GM21529 (cell line): ENCODE results near the gene LSP1.

Experiments
- ATAC-seq: cut with Tn5 transposase; IDR thresholded peaks from one replicate; pipeline ENCODE4 v1.9.1; 2021; ENCODE audit not compliant: unreplicated experiment

LSP1 gene

DNA sequence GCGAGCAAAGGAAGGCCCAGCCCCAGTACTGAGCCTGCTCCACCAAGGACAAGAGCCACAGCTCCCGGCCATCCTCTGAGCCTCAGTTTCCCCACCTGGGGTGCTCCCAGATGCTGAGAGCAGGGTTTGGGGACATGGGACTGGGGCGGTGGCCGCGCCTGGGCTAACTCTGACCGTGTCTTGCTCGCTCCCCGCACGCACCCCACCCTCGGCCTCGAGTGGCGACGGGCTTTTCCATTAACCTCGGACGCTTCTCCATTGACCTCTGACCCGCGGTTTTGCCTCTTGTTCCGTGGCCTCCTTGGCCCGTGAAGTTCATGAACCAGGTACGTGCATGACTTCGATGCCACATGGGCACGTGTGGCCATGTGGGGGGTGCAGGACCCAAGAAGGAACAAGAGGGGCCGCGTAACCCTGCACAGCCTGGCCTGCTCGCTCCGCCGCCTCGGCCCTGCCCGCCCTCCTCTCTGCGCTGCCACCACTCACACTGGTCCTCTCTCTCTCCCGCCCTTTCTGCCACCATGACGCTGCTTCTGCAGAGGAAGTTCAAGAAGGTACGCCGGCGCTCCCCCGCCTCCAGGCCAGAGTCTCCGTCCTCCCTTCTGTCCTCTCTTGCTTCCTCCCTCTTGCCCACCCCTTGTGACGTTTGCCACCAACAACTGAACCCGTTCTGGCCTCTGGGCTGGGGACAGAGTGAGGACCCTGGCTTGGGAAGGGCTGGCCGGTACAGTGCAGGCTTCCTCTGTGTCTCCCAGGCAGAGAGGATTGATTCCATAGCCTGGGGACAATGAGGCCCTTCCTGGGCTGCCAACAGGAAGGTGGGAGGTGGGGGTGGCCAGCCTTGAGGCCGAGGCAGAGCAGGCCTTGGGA is 73.5 kb downstream of the LSP1 start:
- ATAC-seq, result no peak

DNA sequence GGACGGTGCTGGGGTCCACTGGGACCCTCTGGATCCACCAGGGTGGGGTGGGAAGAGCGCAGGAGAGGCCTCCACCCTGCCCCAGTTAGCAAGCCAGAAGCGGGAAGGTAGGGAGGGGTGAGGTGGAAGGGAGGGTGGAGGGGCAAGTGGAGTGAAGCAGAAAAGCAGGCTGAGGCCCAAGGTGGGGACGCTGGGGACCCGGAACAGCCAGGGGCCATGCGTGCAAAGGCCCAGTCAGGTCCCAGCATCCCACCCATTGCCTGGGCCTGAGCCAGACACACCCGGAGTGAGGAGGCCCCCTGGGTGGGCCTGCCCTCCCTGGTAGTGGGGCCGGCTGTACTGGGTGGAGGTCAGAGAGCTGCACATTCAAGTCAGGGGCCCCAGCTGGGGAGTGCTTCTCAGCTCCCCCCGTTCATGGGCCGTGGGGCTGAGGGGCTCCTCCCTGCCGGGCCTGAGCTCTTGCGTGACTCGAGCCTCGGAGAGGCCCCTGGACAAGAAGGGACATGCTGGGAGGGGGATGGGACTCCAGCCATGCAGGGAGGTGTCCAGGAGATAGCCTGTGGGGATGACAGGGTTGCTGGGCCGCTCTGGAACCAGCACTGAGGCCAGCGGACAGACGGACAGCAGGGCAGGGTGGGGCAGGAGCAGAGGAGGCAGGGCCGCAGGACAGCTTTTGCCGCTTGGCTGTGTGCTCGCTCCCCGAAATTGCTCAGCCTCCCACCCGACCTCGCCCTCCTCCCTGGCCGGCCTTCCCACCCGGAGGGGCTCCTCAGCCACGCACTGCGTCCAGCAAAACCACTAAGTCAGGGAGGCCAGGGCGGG is 74.4 kb downstream of the LSP1 start:
- ATAC-seq, result no peak

DNA sequence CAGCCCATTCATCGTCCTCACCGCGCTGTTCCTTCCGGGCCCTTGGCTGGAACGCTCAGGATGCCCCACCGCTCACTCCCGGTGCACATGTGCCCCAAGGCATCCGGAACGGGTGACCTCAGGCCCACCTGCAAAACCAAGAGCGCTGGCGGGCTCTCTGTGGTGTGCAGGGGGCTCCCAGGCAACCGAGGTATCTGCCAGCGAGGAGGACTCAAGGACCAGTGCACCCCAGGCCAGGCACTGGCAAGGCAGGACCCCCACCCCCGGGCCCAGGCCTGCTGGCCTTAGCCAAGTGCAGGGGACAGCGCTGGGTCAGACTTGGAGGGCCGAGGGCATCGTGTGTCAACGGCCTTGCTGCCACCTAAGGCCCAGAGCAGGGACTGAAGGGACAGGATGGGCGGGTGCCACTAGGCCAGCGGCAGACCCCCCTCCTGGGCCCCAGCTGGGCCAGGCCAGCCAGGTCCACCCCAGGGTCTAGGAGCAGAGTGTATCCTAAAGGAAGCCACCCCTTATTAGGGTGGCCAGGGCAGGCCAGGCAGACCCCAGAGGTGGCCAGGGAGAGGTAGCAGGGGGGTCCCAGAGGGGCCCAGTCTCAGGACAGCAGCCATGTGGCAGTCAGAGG is 75.1 kb downstream of the LSP1 start:
- ATAC-seq, result no peak

DNA sequence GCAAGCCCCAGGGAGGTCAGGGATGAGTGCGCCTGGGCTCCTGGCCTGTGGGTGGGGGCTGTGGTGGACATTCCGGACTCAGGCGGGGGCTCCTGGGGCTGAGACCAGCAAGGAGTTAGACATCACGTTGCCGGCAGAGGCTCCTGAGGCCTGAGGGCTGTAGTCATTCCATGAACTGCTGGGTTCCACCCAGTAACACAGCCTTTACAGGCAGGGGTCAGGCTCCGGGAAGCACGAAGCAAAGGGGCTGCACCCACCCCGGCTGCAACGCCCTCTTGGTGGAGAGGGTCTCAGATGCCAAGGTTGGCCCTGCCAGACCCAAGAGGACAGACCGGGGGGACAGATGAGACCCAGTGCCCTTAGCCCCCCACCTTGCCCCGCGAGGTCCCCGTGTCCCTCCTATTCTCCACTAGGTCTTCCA is 75.6 kb downstream of the LSP1 start:
- ATAC-seq, result no peak

DNA sequence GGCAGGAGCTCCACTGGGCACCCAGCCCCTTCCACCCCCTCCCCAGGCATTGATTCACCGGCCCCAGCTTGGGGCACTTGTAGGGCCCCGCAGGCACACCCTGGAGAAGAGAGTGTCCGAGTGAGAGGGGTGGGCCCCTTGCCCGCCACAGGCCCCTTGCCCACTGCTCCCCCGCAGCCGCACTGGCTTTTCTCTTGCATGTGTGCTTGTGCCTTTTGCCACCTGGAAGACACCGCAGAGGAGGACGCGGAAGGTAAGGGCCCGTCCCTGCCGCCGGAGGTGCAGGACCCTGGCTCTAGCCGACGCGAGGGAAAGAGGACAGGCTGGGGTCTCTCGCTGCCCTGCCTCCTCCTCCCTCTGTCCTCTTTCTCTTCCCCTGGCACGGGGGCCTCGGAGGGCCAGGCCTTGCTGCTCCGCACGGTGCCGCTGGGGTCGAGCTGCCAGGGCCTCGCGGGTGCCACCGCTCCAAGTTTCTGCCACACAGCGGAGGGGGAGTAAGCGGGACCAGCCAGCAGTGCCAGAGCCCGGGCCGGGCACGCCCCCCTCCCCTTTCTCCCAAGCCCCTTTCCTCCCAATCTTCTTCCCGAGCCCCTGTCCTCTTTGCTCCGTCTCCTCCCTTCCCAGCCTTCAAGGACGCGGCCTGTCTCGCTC is 76.1 kb downstream of the LSP1 start:
- ATAC-seq, result no peak

DNA sequence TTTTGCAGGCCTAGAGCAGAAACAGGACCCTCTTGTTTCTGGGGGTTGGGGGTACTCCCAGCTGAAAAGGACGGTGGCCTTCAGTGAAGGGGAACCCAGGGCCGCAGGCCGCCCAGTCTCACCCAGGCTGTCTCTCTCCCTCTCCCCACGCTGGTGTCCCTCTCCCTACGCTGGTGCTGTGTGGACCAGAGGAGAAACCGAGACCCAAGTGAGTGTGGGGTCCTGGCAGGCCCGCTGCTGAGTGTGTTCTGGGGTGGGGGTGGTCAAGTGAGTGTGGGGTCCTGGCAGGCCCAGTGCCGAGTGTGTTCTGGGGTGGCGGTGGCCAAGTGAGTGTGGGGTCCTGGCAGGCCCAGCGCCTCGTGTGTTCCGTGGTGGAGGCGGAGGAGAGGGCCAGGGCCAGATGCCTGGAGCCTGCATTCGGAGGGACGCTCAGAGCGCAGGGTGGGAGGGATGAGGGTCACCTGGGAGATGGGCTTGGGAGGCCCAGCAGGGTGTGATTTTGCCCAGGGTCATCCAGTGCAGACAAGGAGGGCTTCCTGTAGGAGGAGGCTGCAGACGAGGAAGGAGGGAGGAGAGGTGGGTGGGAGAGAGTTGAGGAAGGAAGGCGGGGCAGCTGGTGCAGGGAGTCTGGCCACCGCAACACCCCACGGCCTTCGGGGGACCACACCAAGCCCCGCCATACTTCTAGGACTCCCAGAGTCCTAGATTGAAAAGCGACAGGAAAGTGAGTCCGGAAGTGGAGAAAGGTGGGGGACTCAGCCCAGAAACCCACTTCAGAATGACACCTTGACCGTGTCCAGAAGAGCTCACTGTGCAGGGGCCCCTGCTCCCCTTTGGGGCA is 77.0 kb downstream of the LSP1 start:
- ATAC-seq, result no peak

DNA sequence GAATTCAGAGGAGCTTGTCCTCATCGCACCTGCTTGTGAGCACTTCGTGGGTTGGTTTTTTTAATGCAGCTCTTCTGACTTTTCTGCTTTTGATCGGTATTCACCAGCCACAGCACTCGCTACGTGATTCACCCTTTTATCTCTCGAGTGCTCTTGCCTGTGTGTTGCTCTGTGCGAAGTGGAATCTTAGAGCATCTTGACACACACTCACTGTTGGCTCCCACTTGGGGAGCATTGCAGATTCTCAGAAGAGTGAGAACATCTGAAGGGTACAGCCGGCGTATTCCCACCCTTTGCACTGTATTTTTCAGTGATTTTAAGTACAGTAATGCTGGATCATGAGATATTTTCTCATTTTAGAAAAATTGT is 77.6 kb downstream of the LSP1 start:
- ATAC-seq, result no peak

DNA sequence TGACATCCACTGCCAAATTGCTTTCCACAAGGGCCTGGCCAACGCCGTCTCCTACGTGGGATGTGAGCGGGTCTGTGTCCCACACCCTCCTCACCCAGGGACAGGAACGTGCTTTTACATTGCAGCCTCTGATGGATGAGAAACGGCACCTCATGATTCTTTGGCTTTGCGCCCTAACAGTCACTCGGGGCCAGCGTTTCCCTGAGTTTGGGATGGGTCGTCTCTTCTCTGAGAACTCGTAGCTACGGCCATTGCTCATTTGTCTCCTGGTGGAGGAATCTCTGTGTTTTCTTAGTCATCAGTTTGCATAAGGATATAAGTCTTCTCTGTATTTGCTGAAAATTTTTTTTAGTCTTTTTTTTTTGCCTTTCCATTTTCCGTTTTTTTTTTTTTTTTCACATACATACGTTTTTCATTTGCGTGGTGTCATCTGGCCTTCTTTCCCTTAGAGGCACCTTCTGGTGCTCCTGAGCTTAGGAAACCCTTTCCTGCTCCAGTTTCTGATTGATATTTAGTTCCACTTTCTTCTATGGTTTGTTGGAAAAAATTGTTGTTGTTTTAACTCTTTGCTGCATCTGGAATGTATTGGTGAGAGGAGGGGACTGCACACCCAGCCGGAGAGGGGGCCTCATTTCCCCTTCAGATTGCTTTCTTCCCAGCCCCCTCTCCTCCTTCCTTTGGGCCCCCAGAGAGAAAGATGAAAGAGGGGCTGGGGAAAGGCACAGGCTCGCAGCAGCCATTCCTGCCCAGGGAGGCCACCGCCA is 78.6 kb downstream of the LSP1 start:
- no peak for ATAC-seq

DNA sequence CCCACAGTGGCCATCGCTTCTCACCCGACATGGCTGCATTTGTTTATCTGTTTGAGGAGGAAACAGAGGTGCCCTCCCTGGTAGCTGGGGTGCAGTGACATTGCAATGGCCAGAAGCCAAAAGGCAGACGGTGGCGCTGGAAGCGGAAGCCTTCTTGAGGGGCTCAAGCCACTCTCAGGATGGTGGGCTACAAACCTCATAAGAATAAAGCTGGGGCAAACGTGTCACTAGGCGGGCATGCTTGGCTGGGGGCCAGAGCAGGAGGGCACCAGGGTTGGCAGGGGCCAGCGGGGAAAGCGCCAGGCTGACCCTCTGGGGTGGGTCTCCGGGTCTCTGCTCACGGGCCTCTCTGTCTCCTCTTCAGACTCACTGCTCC is 79.2 kb downstream of the LSP1 start:
- no peak for ATAC-seq

DNA sequence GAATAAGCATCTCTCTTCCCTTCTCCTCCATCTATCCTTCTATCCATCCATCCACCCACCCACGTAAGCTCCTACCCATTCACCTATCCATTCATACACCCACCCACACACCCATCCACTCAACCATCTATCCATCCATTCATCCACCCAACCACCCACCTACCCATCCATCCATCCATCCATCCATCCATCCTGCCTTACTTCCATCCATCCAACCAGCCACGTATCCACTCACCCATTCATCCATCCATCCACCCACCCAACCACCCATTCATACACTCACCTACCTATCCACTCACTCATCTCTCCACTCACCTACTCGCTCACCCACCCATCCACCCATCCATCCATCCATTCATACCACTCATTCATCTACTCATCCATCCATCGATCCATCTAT is 79.8 kb downstream of the LSP1 start:
- ATAC-seq, result no peak

DNA sequence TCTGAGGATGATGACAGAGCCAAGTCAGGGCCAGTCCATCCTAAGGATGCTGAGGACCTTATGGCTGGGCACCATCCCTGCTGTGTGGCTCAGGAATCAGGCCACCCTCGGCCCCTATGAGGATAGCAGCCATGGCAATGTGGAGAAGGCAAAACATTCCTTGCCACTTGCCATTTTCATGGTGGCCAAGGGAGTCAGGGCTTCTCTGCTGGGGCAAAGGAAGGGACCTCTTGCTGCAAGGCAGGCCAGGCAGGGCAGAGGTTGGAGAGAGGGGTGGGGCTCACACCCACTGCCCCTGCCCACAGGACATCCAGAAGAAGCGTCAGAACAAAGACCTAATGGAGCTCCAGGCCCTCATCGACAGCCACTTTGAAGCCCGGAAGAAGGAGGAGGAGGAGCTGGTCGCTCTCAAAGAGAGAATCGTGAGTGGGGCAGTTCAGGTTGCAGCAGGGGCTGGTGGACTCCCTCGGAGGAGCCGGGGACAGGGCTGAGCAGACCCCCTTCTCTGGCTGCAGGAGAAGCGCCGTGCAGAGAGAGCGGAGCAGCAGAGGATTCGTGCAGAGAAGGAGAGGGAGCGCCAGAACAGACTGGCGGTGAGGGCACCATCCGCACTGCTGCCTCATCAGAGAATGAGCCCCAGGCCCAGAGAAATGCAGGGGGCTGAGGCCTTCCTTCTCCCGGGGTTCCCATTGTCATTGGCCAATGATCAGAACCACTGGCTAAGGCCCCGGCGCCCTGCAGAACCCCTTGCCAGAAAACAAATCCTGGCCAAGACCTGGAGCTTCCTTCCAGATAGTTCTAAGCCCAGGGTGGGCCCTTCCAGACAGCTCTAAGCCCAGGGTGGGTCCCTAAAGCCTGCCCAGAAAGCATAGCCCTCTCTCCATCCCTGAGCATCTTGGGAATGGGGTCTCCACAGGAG is 80.8 kb downstream of the LSP1 start:
- ATAC-seq, result no peak

DNA sequence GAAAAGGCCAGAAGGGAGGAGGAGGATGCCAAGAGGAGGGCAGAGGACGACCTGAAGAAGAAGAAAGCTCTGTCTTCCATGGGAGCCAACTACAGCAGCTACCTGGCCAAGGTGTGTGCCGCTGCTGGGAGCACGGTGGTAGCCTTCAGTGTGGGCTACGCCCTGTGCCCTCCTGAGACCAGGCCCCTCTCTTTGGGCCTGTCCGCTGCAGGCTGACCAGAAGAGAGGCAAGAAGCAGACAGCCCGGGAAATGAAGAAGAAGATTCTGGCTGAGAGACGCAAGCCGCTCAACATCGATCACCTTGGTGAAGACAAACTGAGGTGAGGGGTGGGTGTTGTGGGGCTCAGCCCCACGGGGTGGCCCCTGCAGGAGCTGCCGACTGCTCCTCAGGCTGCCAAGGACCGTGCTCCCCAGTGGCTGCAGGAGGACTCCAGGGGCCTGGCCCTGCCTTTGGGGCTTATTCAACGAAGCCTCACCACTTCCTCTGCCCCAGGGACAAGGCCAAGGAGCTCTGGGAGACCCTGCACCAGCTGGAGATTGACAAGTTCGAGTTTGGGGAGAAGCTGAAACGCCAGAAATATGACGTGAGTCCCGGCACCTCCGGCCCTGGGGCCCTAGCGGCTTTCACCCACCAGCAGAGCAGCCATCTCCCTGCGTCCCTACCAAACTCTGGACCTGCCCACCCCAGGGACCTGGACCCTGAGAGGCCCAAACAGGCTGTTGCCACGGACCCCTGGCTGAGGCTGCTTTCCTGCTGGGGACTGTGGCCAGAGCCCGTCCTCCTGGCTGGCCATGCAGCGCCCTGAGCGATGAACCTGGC is 81.7 kb downstream of the LSP1 start:
- ATAC-seq, result no peak

DNA sequence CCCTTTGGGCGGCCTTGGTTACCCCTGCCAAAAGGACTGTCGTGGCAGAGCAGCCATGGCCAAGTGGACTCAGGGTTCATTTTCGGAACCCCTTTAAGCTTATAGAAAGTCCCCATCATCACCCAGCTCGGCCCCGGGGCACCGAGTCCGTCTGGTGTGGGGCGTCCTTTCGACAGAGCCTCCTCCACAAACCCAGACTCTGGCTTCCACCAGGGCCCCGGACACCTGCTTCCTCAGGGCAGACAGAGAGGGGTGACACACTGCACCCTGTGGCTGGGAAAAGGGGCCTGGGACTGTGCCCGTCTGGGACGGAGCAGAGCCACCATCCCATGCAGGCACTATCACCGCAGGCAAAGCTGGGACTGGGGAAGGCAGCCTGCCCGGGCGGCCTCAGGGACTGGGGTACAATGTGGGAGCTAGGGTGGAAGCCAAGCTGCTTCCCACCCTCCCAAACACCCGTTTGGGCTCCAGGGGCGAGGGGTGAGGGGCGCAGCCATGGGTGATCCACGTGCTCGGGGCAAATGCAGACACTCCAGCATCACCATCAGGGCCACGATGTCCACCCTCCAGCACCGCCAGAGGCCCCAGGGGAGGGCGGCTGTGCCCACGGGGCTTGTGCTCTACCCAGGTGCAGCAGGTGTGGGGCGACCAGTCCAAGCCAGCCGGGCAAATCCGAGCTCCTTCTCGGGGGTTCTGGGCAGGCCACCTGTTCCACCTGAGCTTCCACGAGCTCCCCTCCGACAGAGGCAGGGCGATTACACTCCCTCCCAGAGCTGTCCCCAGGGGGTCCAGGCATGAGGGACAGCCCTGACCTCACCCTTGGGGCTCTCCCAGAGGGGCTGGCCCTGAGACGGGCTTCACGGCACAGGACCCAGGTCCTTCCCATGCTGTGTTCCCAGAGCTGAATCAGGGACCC is 82.5 kb downstream of the LSP1 start:
- ATAC-seq, result no peak

DNA sequence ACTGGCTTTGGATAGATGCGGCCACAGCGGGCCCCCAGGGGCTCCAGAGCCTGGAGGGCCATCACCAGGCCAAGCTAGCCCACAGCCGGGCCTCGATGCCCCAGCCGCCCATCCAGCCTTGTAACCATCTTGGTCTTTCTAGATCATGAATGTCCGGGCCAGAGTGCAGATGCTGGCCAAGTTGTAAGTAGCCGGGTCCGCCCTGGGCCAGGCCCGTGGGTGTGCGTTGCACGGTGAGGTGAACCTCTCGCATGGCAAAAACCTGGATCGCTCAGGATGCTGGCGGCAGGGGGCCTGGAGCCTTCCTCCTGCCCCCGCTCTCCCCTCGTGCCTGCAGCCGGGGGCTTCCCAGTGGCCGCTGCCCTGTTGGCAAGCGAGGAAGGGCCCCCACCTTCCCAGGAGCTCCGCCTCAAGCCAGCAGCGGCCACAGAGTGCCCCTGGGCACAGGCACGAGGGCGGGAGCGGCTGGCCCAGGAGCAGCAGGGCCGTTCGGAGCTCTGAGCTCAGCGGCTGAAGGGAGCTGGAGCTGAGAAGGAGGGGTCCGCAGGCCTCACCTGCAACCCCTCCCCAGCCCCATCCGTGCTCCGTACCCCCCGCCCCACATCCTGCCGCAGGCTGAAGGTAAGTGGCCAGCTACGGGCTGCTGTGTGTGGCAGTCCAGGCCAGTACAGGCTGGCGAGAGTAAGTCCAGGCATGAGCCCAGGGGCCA is 83.3 kb downstream of the LSP1 start:
- no peak for ATAC-seq

DNA sequence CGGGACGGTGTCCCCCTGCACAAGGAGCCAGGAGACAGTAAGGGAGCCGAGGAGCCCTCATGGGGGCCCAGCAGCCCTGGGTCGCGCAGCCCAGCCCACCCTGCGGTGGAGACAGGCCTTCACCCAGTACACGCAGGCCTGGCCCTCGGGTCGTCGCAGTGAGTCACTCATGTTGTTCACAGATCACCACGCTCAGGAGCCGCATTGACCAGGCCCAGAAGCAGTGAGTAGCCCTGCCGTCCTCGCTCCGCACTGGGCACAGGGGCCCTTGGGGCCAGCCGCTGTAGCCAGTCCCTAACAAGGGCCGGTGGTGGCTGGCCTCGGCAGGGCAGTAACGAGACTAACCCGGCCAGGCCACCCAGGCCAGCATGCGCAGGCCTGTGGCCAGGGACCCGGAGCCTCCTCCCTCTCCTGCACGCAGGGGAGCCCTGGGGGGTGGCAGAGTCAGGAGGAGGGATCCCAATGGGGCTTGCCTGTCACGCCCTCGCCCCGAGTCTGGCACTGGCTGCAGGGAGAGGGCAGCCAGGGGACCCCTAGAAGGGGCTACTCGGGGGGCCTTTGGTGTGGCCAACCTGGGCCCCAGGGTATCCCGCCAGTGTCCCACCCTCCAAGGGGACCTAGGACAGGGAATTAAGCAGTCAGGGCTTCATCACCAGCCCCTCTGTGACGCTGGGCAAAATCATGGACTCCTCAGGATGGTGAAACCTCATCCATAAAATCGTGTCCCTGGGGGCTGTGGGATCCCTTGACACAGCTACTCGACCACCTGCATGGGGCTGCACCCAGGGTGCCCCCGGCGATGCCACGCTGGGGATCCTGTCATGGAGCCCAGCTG is 84.1 kb downstream of the LSP1 start:
- no peak for ATAC-seq
